Measurements from ENCODE around the gene TRMT10A. TPM values are rescaled to one million over a fixed set of nuclear protein-coding genes. Genes with fewer than 3 reads are reported as not detected.

Gene TRMT10A
- total RNA-seq, 4 donors from 2014 or later = 2.6 to 7.3 (median 5.9) TPM

GRCh38 chr4:99608417-99608816, 44.6 kb upstream of the TRMT10A start:
- Histone ChIP-seq H3K4me1 (peaks cover 20% of the 10 kb centered on the region in 2 donors), H3K36me3 (no peaks in the 10 kb centered on the region), H3K27me3 (no peaks in the 10 kb centered on the region), H3K9me3 (no peaks in the 10 kb centered on the region), H3K27ac (no peak overlapping the region), H3K4me3 (no peak overlapping the region)
- ATAC-seq (no peak), DNase-seq (no peak)
- intact Hi-C loops (cut with DNase I; ENCODE audit: low total_unique reads) = no loop called here
- in situ Hi-C loops (cut with MboI; ENCODE audit: low sequenced_read_pairs in 4 of 4) = no loop called here
- no peak for TF ChIP-seq CTCF (IDR thresholded peaks at IDR 0.05 in 4 of 5, conservative IDR thresholded peaks at IDR 0.05 in 1 of 5)
- TF ChIP-seq POLR2A (IDR thresholded peaks at IDR 0.05) = no peak

- H3K27me3 ChIP-seq = no peaks in the 10 kb centered on the region
- DNase-seq = no peak
- no peak overlapping the region for H3K27ac ChIP-seq
- no peak overlapping the region for H3K4me3 ChIP-seq
- in situ Hi-C loops (cut with MboI; ENCODE audit: low sequenced_read_pairs in 4 of 4) (no loop called here), intact Hi-C loops (cut with DNase I; ENCODE audit: low total_unique reads) (no loop called here)
- no peaks in the 10 kb centered on the region for H3K36me3 ChIP-seq
- TF ChIP-seq POLR2A (IDR thresholded peaks at IDR 0.05) = no peak
- no peak for TF ChIP-seq CTCF (IDR thresholded peaks at IDR 0.05 in 4 of 5, conservative IDR thresholded peaks at IDR 0.05 in 1 of 5)
- H3K9me3 ChIP-seq = no peaks in the 10 kb centered on the region
- H3K4me1 ChIP-seq = peaks cover 6 to 10% of the 10 kb centered on the region in 2 donors
- no peak for ATAC-seq
Measured at GRCh38 chr4:99606716-99607115, 42.9 kb upstream of the TRMT10A start.

- H3K9me3 ChIP-seq = no peaks in the 10 kb centered on the region
- DNase-seq (no peak), ATAC-seq (no peak)
- no peak overlapping the region for H3K27ac ChIP-seq
- no peaks in the 10 kb centered on the region for H3K27me3 ChIP-seq
- no peaks in the 10 kb centered on the region for H3K4me1 ChIP-seq
- H3K36me3 ChIP-seq = no peaks in the 10 kb centered on the region
- intact Hi-C loops (cut with DNase I; ENCODE audit: low total_unique reads) (no loop called here), in situ Hi-C loops (cut with MboI; ENCODE audit: low sequenced_read_pairs in 4 of 4) (no loop called here)
- no peak overlapping the region for H3K4me3 ChIP-seq
- TF ChIP-seq CTCF (IDR thresholded peaks at IDR 0.05 in 4 of 5, conservative IDR thresholded peaks at IDR 0.05 in 1 of 5) (no peak), POLR2A (IDR thresholded peaks at IDR 0.05) (no peak)
Measured at GRCh38 chr4:99594818-99595217, 31.0 kb upstream of the TRMT10A start.

GRCh38 chr4:99593781-99594641, 30.2 kb upstream of the TRMT10A start:
- Histone ChIP-seq H3K9me3 (no peaks in the 10 kb centered on the region), H3K27me3 (no peaks in the 10 kb centered on the region), H3K4me1 (no peaks in the 10 kb centered on the region), H3K27ac (peak overlapping the region in 1 of 4 donors; percentile 5), H3K4me3 (no peak overlapping the region), H3K36me3 (no peaks in the 10 kb centered on the region)
- ATAC-seq = no peak
- no peak for DNase-seq
- TF ChIP-seq POLR2A (IDR thresholded peaks at IDR 0.05) (no peak), CTCF (IDR thresholded peaks at IDR 0.05 in 4 of 5, conservative IDR thresholded peaks at IDR 0.05 in 1 of 5) (no peak)
- intact Hi-C loops (cut with DNase I; ENCODE audit: low total_unique reads) = no loop called here
- in situ Hi-C loops (cut with MboI; ENCODE audit: low sequenced_read_pairs in 4 of 4) = no loop called here
